ENCODE results near the gene LAMTOR1. TPM values are rescaled to one million over a fixed set of nuclear protein-coding genes. Genes with fewer than 3 reads are reported as not detected.

LAMTOR1 gene
- total and polyA plus RNA-seq, 10 of the 15 experiments (the other 5 are each of a cell fraction or from before 2014, with no cell fraction given) = 58.8 to 141 (median 110) TPM

GRCh38 chr11:72102631-72102945, 509 bp downstream of the LAMTOR1 start:
- H2AFZ ChIP-seq (ENCODE audit: control insufficient read depth, low read depth, low read length) = peak overlapping the region; percentile 55
- H3K4me3 ChIP-seq = peak overlapping the region; percentile 94
- ATAC-seq (no peak), FAIRE-seq (no peak), DNase-seq (ENCODE audit: low read depth, low spot score) (no peak)
- peak overlapping the region; percentile 99 for H3K9ac ChIP-seq (ENCODE audit: control insufficient read depth, insufficient read depth, low read length)
- intact Hi-C loops (cut with micrococcal nuclease; ENCODE audit: unreplicated experiment) = no loop called here
- H3K9me3 ChIP-seq (replicated peaks; ENCODE audit: control insufficient read depth, insufficient read depth, low read length) = no peaks in the 10 kb centered on the region
- peaks cover 11 to 14% of the 10 kb centered on the region in 2 experiments; a peak in 3 of 4 replicates for H3K36me3 ChIP-seq (ENCODE audit: control insufficient read depth in 2 of 2, insufficient read depth in 2 of 2, low read length in 1 of 2)
- CTCF ChIA-PET = interaction anchor here (0.6 to 14.0 kb wide), 6 partner anchors 10 to 1877 kb away, joined by 4 to 416 read pairs (median 11); no protein-coding TSS in a partner anchor
- H3K4me2 ChIP-seq (ENCODE audit: control insufficient read depth, insufficient read depth) = peak overlapping the region; percentile 95
- BruUV-seq (replicated peaks) = no TSS peak
- peaks cover 21% of the 10 kb centered on the region for H3K4me1 ChIP-seq (ENCODE audit: control insufficient read depth, insufficient read depth, low read length)
- in situ Hi-C loops (cut with MboI) = no loop called here
- H3K79me2 ChIP-seq (ENCODE audit: control insufficient read depth, insufficient read depth, low read length) = peaks cover 44% of the 10 kb centered on the region
- peak overlapping the region; percentile 90 for H3K27ac ChIP-seq (ENCODE audit: control insufficient read depth, insufficient read depth)
- SMC1A ChIA-PET (ENCODE audit: uncharacterized antibody, unreplicated experiment) = interaction anchor here (0.9 to 14.0 kb wide), 8 partner anchors 9 to 328 kb away, joined by 3 to 245 read pairs (median 8); no protein-coding TSS in a partner anchor
- H3K27me3 ChIP-seq (replicated peaks in 1 of 2; ENCODE audit: control insufficient read depth in 2 of 2, insufficient read depth in 2 of 2, low read length in 1 of 2) = no peaks in the 10 kb centered on the region
- under 1% methylated on average over 9 of the region's 9 CpGs for WGBS (ENCODE audit: insufficient coverage, insufficient replicate concordance, low lambda C conversion rate, missing lambda C conversion rate)
- no peaks in the 10 kb centered on the region for H4K20me1 ChIP-seq (ENCODE audit: control insufficient read depth, insufficient read depth)
- POLR2A ChIA-PET = interaction anchor here (0.6 to 2.4 kb wide), 6 partner anchors 8 to 67 kb away, joined by 3 to 13 read pairs (median 4); partner anchors contain the start of gene ANAPC15
- peak; percentile 71 for TF ChIP-seq SMARCA5 (IDR thresholded peaks at IDR 0.05)
- no peak for TF ChIP-seq IKZF1 (conservative IDR thresholded peaks at IDR 0.05)
- 0 out of 2 replicates have a peak, but pooled peaks have one; percentile 5 for TF ChIP-seq SPI1 (IDR thresholded peaks at IDR 0.05; ENCODE audit: borderline replicate concordance, insufficient read depth, low read depth, low read length)
- TF ChIP-seq POLR2AphosphoS5 (IDR thresholded peaks at IDR 0.05; ENCODE audit: low read length) = 0 out of 2 replicates have a peak, but pooled peaks have one; percentile 38
- 0 out of 2 replicates have a peak, but pooled peaks have one; percentile 11 for TF ChIP-seq BCL11A (IDR thresholded peaks at IDR 0.05; ENCODE audit: low read depth, low read length)
- TF ChIP-seq MLLT1 (IDR thresholded peaks at IDR 0.05) = 0 out of 2 replicates have a peak, but pooled peaks have one; percentile 23
- no peak for TF ChIP-seq CREM (IDR thresholded peaks at IDR 0.05; ENCODE audit: low read depth)
- TF ChIP-seq TCF7 (IDR thresholded peaks at IDR 0.05; ENCODE audit: borderline replicate concordance) = no peak
- TF ChIP-seq IRF5 (IDR thresholded peaks at IDR 0.05; ENCODE audit: borderline replicate concordance) = no peak
- no peak for TF ChIP-seq ATF2 (IDR thresholded peaks at IDR 0.05; ENCODE audit: low read length)
- no peak for TF ChIP-seq FOXM1 (IDR thresholded peaks at IDR 0.05; ENCODE audit: low read depth, low read length)
- TF ChIP-seq RCOR1 (conservative IDR thresholded peaks at IDR 0.05; ENCODE audit: low read depth, low read length) = no peak
- no peak for TF ChIP-seq ATF3 (IDR thresholded peaks at IDR 0.05; ENCODE audit: borderline replicate concordance, extremely low read depth, low read depth, low read length)
- RAD21 ChIA-PET (ENCODE audit: unreplicated experiment) = no interaction called here
